ENCODE results near the gene KREMEN2. TPM values are rescaled to one million over a fixed set of nuclear protein-coding genes. Genes with fewer than 3 reads are reported as not detected.

KREMEN2 gene
- total and polyA plus RNA-seq, 9 of the 15 experiments (the other 6 are each of a cell fraction or from before 2014, with no cell fraction given), result 0.04 to 7.7 (median 1.5) TPM; not detected in 1

GRCh38 chr16:2980227-2981176 is 16.4 kb downstream of the KREMEN2 start, which contains the start of gene PKMYT1 (continued):
- TF ChIP-seq, protein P1, sequence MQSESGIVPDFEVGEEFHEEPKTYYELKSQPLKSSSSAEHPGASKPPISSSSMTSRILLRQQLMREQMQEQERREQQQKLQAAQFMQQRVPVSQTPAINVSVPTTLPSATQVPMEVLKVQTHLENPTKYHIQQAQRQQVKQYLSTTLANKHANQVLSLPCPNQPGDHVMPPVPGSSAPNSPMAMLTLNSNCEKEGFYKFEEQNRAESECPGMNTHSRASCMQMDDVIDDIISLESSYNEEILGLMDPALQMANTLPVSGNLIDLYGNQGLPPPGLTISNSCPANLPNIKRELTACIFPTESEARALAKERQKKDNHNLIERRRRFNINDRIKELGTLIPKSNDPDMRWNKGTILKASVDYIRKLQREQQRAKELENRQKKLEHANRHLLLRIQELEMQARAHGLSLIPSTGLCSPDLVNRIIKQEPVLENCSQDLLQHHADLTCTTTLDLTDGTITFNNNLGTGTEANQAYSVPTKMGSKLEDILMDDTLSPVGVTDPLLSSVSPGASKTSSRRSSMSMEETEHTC (IDR thresholded peaks at IDR 0.05), result no peak
- TF ChIP-seq TAL1 (IDR thresholded peaks at IDR 0.05) (no peak), PRMT5 (CRISPR knock-in tag; IDR thresholded peaks at IDR 0.05) (0 out of 2 replicates have a peak, but pooled peaks have one; percentile 13), MYC (IDR thresholded peaks at IDR 0.05; ENCODE audit: low read depth, low read length) (peak; percentile 78; the same call in 1 of the 2 replicates), MYC (CRISPR knock-in tag; IDR thresholded peaks at IDR 0.05; ENCODE audit: borderline replicate concordance, low read depth) (peak; percentile 76; the same call in 1 of the 2 replicates), TGIF2 (CRISPR knock-in tag; IDR thresholded peaks at IDR 0.05) (no peak), CREB3 (tag; conservative IDR thresholded peaks at IDR 0.05; ENCODE audit: low read depth) (no peak), ZNF436 (CRISPR knock-in tag; IDR thresholded peaks at IDR 0.05) (peak; percentile 85), TEAD1 (CRISPR knock-in tag; IDR thresholded peaks at IDR 0.05) (0 out of 4 replicates have a peak, but pooled peaks of 1 of the 2 experiments have one; percentile 50), ZNF583 (CRISPR knock-in tag; IDR thresholded peaks at IDR 0.05) (peak; percentile 69; the same call in 1 of the 2 replicates), ZNF655 (CRISPR knock-in tag; IDR thresholded peaks at IDR 0.05) (no peak), MTF1 (CRISPR knock-in tag; IDR thresholded peaks at IDR 0.05; ENCODE audit: borderline replicate concordance) (no peak)
- TF ChIP-seq, protein P2, sequence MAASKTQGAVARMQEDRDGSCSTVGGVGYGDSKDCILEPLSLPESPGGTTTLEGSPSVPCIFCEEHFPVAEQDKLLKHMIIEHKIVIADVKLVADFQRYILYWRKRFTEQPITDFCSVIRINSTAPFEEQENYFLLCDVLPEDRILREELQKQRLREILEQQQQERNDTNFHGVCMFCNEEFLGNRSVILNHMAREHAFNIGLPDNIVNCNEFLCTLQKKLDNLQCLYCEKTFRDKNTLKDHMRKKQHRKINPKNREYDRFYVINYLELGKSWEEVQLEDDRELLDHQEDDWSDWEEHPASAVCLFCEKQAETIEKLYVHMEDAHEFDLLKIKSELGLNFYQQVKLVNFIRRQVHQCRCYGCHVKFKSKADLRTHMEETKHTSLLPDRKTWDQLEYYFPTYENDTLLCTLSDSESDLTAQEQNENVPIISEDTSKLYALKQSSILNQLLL (CRISPR knock-in tag; IDR thresholded peaks at IDR 0.05; ENCODE audit: borderline replicate concordance), result no peak
- TF ChIP-seq, protein P3, sequence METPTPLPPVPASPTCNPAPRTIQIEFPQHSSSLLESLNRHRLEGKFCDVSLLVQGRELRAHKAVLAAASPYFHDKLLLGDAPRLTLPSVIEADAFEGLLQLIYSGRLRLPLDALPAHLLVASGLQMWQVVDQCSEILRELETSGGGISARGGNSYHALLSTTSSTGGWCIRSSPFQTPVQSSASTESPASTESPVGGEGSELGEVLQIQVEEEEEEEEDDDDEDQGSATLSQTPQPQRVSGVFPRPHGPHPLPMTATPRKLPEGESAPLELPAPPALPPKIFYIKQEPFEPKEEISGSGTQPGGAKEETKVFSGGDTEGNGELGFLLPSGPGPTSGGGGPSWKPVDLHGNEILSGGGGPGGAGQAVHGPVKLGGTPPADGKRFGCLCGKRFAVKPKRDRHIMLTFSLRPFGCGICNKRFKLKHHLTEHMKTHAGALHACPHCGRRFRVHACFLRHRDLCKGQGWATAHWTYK (CRISPR knock-in tag; IDR thresholded peaks at IDR 0.05), result no peak
- TF ChIP-seq, protein P4, sequence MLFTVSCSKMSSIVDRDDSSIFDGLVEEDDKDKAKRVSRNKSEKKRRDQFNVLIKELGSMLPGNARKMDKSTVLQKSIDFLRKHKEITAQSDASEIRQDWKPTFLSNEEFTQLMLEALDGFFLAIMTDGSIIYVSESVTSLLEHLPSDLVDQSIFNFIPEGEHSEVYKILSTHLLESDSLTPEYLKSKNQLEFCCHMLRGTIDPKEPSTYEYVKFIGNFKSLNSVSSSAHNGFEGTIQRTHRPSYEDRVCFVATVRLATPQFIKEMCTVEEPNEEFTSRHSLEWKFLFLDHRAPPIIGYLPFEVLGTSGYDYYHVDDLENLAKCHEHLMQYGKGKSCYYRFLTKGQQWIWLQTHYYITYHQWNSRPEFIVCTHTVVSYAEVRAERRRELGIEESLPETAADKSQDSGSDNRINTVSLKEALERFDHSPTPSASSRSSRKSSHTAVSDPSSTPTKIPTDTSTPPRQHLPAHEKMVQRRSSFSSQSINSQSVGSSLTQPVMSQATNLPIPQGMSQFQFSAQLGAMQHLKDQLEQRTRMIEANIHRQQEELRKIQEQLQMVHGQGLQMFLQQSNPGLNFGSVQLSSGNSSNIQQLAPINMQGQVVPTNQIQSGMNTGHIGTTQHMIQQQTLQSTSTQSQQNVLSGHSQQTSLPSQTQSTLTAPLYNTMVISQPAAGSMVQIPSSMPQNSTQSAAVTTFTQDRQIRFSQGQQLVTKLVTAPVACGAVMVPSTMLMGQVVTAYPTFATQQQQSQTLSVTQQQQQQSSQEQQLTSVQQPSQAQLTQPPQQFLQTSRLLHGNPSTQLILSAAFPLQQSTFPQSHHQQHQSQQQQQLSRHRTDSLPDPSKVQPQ (CRISPR knock-in tag; IDR thresholded peaks at IDR 0.05; ENCODE audit: borderline replicate concordance), result no peak

Measured in K562 (cell line).